ENCODE results near the gene ANO10.

DNA sequence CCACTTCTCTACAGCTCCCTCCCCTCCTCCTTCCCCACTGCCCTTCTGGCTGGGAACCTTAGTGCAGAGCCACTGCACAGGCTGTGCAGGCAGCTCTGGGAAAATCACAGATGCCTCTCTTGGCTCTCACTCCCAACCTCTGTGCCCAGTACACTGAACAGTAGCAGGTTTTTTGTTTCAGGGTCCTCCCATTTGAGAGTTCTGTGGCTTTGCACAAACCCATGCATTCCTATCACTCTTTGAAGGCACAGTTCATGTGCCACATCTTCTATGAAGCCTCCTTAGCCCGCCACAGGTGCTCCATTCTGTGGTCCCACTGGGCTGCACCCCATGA is 231.6 kb downstream of the ANO10 start:
- TF ChIP-seq POLR2AphosphoS5 (IDR thresholded peaks at IDR 0.05), result no peak
- TF ChIP-seq, protein P1, sequence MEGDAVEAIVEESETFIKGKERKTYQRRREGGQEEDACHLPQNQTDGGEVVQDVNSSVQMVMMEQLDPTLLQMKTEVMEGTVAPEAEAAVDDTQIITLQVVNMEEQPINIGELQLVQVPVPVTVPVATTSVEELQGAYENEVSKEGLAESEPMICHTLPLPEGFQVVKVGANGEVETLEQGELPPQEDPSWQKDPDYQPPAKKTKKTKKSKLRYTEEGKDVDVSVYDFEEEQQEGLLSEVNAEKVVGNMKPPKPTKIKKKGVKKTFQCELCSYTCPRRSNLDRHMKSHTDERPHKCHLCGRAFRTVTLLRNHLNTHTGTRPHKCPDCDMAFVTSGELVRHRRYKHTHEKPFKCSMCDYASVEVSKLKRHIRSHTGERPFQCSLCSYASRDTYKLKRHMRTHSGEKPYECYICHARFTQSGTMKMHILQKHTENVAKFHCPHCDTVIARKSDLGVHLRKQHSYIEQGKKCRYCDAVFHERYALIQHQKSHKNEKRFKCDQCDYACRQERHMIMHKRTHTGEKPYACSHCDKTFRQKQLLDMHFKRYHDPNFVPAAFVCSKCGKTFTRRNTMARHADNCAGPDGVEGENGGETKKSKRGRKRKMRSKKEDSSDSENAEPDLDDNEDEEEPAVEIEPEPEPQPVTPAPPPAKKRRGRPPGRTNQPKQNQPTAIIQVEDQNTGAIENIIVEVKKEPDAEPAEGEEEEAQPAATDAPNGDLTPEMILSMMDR (IDR thresholded peaks at IDR 0.05), result no peak

All from stomach (tissue), 4 donors.